ENCODE measurements around the gene DYNC1LI1.

DNA sequence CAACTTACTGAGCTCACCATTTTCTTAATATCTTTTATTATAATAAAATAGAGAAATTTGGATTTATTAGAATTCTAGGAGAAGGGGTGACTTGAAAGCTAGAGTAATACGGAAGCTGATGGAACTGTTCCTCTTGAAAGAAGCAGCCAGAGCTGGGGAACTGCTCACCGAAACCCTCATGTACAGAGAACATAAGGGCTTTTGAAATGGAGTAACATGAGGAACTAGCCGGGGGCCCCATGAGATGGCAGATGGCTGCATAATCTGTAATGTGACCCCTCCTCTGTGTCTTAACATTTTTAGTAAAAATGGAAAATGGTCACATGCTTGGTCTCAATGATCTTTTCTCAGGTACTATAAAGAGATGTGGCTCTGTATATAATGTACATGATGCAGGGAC is 15.7 kb upstream of the DYNC1LI1 start:
- TF ChIP-seq POLR2A (IDR thresholded peaks at IDR 0.05; ENCODE audit: low read length) (no peak), GATA1 (IDR thresholded peaks at IDR 0.05; ENCODE audit: low read depth, low read length) (no peak)
